Astrocyte of the hippocampus (primary cell): ENCODE results near the gene ARHGEF16.

ENCODE experiments used
- DNase-seq: peaks from one replicate; pipeline ENCODE4 v3.0.0; 2011; ENCODE audit warnings: low read depth, low spot score

ARHGEF16 gene

DNA sequence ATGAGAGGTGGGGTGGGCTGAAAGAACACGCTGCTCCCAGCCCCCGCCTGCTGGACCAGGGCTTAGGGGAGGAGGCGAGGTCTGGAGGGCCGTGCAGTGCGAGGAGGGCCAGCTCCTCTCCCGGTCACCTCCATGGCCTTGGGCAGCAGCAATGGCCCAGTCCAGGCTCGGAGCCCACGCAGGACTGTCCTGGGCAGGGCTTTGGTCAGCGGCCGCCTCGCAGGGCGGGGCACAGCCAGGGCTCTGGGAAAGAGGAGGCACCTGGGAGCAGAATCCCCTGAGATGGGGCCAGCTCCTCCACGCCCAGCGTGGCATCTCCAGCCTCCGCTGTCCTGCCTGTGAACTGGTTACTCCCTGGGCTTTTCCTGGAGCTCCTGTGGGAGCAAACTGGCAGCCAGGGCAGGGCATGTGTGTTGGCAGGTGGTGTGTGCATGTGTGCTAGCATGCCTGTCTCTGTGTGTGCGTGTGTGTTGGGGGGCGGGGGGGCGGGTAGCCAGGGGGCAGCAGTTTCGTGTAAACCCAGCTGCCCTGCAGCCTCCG is 27.4 kb downstream of the ARHGEF16 start:
- DNase-seq = no peak

DNA sequence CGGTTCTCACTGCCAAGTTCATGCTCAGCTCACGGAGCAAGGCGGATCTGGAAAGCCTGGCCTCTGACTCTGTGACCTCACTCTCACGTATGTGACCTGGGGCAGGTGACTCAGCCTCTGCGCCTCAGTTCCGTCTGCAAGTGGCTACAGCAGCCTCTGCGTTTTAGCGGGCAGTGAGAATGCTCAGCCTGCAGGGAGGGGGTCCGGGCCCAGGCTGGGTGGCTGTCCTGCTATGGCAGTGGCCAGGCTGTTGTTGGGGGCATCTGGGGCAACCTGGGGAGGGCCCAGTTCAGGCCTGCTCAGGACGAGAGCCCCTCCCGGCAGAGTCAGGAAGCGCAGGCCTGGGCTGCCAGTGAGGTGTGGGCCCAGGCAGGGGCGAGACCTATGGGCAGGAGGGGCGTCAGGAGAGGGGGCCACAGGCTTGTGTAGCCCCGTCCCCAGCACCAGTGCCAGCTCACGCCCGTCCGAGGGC is 27.9 kb downstream of the ARHGEF16 start:
- DNase-seq = no peak

GRCh38 chr1:3483380-3483779 is 28.9 kb downstream of the ARHGEF16 start:
- no peak for DNase-seq

DNA sequence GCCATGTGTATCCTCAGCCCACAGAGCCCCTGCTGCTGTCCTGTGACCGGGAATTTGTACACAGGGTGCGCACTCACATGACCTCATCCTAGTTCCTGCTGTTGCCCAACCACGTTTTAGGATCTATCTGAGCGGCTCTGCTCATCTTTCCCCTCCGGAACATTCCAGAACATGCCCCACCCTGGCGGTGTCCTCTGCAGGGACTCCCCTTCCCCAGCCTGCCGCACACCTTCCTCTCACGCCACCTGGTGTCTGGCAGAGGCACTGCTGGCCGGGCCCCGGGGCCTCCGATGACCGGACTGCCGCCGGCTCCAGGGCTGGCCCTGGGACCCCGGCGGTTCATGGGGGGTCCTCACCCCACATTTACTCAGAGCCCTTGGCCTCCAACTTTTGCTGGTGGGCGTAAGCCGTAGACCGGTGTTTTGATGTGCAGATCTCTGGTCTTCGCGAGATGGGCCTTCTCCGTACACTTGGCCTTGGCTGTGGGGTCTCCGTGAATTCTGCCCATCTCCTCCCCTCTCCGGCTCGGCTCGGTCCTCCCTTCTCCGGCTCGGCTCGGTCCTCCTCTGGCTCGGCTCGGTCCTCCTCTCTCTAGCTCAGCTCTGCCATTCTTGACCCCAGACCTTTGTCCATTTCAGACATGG is 29.5 kb downstream of the ARHGEF16 start:
- DNase-seq = peak; percentile 57

- DNase-seq = no peak
These were observed 30.6 kb downstream of the ARHGEF16 start for GRCh38 chr1:3485016-3485415.

DNA sequence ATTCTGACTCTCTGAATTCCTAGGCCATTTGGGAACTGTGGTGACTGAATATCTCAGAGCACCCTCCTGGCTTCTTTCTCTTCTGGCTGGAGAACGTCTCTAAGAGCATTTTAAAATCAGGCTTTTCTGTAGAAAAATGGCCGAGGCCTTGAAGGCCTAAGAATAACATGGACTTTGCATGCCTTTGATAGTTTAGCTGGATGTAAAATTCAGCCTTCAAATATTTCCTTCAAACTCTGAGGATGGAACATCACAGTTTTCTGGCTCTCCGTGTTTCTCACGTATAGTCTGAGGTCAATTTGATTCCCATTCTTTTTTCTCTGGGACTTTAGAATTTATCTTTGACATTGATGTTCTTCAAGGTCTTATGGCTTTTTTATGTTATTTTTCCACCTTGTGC is 34.0 kb downstream of the ARHGEF16 start:
- no peak for DNase-seq

- DNase-seq = no peak
These were observed 35.7 kb downstream of the ARHGEF16 start for GRCh38 chr1:3490046-3490745.

GRCh38 chr1:3491291-3492246 is 37.1 kb downstream of the ARHGEF16 start:
- DNase-seq = peak; percentile 81

DNA sequence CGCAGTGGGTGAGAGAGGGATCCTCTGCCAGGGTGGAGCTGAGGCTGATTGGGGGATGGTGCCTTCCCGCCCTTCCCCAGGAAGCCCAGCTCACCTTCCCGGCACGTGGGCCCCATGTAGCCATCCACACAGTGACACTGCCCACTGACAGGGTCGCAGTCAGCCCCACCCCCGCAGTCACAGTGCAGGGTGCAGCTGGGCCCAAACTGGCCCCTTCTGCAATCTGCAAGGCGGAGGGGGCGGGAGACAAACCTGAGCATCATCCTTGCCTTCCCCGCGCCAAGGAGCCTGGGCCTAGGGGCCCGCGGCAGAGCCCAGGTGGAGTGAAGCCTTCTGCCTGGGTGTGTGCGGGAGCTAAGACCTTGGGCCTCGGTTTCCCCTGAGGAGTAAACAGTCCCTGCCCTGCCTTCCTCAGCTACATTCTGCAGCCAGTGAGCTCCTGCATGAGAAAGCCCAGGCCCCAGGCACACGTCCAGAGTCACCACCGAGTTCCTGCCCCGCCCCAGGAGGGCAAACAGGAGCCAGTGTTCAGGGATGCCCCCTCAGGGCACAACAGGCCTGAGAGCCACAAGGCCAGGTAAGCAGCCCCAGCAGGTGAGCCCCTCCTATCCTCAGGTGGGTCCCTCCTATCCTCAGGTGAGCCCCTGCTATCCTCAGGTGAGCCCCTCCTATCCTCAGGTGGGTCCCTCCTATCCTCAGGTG is 38.2 kb downstream of the ARHGEF16 start:
- no peak for DNase-seq

DNA sequence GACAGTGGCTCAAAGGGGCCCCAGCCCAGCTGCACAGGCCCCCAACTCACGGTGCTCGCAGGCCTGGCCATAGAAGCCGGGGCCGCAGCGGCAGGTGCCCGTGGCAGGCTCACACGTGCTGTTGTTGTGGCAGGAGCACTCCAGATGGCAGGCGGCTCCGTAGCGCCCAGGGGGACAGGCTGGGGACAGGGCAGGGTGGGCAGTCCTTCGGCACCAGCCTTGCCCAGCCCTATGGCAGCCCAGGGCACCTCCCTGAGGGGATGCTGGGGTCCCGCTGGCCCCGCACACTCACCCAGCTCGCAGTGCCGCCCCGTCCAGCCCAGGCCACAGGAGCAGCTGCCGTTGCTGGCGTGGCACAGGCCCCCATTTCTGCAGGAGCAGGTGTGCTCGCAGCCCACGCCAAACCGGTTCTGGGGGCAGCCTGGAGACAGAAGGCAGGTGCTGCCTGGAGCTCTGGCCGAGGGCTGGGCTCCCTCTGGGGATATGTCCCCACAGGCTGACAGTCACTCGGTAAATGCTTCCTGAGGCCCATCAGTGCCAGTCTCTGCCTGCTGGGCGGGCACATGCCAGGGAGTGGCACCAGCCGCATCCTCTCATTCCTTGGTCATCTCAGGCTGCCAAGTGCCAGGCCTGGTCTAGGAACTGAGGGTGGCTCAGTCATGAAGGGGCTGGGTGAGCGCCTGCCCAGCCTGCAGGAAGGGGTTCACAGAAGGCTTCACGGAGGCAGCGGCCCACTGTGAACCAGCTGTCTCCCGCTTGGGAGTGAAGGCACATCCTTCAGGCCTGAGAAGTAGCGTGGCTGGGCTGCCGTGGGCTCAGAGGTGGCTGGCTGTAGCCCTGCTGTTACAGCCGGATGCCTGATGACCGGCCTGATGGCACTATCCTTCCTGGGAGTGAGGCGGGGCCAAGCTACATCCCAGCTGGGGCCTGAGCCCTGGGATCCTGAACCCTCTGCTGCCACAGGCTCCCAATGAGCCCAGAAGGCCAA is 40.1 kb downstream of the ARHGEF16 start:
- DNase-seq = no peak

DNA sequence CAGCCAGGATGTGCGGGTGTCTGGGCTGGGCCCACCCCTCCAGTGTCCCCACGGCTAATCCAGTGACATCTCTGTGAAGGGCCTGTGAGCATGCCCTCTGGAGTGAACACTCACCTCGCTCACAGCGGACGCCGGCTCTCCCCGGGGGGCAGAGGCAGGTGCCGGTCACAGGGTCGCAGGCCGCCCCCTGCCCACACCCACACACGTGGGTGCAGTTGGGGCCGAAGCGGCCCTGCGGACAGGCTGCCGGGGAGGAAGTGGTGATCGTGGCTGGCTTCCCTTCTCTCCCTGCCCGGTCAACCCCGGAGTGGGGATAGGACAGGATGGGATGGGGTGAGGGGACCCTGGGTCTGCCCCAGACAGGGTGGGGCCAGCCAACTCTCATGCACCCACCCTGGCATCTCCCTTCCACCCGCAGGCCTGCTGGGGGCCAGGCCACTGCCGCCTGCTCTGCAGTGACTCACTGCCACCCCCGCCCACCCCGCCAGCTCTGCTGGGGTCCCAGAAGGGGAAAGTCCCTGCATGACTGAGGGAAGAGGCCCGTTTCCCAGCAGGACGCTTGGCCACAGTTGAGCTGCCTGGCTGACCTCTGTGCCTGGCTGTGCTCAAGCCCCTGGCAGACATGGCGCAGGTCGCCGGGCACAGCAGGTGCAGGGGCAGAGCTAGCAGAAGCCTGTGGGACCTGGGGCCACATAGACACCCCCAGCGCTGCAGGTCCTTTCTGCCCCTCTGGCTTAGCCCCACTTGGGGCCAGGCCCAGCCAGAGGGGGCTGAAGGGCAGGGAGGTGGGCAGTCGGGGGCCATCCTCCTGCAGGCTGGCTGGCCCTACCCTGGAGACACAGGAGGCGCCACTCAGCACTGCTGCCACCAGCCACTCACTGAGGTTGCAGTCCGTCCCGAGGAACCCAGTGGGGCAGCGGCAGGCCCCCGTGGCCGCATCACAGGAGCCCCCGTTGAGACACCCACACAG is 41.6 kb downstream of the ARHGEF16 start:
- peak; percentile 85 for DNase-seq

GRCh38 chr1:3496916-3497315 is 42.5 kb downstream of the ARHGEF16 start:
- no peak for DNase-seq

- no peak for DNase-seq
These were observed 43.1 kb downstream of the ARHGEF16 start for GRCh38 chr1:3497521-3497920.

DNA sequence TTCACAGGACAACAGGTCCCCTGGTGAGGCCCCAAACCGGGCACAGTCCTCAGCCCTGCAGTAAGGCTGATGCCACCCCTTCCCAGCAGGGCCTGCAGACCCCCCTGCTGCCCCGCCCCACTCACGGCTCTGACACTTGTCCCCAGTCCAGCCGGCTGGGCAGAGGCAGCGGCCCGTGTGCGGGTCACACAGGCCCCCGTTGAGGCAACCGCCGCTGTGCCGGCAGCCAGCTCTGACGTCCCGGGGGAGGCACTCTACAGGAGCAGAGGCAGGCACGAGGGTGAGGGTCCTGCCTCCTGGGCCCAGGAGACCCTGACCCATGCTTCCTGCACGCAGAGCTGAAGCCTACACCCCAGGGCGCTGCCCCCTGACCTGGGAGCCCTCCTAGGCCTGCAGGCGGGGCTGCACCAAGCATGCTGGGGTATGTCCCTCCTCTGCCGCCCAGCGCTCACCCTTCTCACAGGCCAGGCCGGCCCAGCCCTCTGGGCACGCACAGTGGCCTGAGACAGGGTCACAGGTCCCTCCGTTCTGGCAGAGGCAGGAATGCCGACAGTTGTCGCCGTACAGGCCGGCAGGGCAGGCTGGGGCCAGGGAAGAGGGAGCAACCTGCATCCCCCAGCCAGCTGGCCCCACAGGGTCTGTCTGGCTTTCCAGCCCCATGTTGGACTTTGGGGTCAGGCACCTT is 43.9 kb downstream of the ARHGEF16 start:
- DNase-seq = no peak

DNA sequence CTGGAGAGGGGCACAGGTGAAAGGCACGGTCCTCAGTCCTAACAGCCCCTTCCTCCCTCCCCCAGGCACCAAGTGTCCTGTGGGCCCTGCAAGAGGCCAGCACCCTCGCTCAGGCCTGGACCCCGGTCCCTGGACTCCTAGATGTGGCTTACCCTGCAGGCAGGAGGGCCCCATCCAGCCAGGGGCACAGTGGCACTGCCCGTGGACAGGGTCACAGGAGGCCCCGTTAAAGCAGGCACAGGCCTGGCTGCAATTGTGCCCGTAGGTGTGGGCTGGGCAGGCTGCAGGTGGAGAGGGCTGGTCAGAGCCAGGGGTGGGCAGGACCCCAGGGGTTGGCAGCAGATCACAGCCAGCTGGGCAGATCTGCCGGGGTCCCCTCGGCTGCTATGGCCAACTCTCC is 44.5 kb downstream of the ARHGEF16 start:
- no peak for DNase-seq

DNA sequence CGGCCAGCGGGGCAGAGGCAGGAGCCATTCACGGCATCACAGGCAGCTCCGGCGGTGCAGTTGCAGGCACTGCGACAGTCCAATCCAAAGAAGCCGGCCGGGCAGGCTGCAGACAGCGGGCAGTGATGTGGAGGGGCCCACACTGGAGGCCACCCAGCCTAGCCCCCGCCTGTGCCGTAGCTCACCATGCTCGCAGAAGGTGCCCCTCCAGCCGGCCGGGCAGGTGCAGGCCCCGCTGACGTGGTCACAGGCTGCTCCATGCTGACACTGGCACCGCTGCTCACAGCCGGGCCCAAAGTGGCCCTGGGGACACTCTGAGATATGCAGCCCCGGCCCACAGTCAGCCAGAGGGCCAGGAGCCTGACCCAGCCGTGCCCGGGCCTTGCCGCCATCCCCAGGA is 45.1 kb downstream of the ARHGEF16 start:
- no peak for DNase-seq

GRCh38 chr1:3500265-3500835 is 45.9 kb downstream of the ARHGEF16 start:
- no peak for DNase-seq

DNA sequence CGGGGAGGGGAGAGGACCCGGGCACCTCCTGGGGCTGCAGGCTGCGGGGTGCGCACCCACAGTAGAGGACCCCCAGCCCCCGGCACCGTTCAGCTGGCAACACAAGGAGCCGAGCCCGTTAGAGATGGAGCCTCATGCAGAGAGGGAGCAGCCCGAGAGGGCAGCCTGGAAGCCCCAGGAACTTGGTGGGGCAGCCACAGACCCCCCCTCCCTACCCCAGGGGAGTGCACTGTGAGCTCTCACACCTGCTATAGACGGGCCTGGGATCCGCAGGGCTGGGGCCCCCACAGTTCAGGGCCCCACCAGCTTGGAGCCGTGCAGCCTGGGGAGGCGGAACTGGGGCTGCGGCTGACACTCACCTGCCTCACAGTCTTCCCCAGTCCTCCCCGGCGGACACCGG is 47.0 kb downstream of the ARHGEF16 start:
- DNase-seq = no peak
